ENCODE results near the gene UQCC2.

Gene UQCC2

GRCh38 chr6:33705268-33705885 is 6.1 kb downstream of the UQCC2 start:
- FAIRE-seq: no peak

GRCh38 chr6:33704215-33705066 is 7.1 kb downstream of the UQCC2 start:
- no peak for FAIRE-seq

- no peak for FAIRE-seq
Measured at GRCh38 chr6:33702345-33702977, 9.0 kb downstream of the UQCC2 start.

GRCh38 chr6:33700391-33701050 is 11.0 kb downstream of the UQCC2 start:
- FAIRE-seq: no peak

GRCh38 chr6:33699739-33700138 is 11.8 kb downstream of the UQCC2 start:
- FAIRE-seq: no peak

GRCh38 chr6:33699131-33699530 is 12.4 kb downstream of the UQCC2 start:
- no peak for FAIRE-seq

GRCh38 chr6:33698494-33698893 is 13.0 kb downstream of the UQCC2 start:
- no peak for FAIRE-seq

GRCh38 chr6:33697845-33698244 is 13.7 kb downstream of the UQCC2 start:
- no peak for FAIRE-seq

GRCh38 chr6:33696548-33697518 is 14.7 kb downstream of the UQCC2 start:
- no peak for FAIRE-seq

- FAIRE-seq: no peak
Measured at GRCh38 chr6:33696076-33696475, 15.4 kb downstream of the UQCC2 start.

- no peak for FAIRE-seq
Measured at GRCh38 chr6:33695451-33695887, 16.0 kb downstream of the UQCC2 start.

GRCh38 chr6:33694977-33695376 is 16.5 kb downstream of the UQCC2 start:
- no peak for FAIRE-seq

- FAIRE-seq: no peak
Measured at GRCh38 chr6:33694401-33694931, 17.0 kb downstream of the UQCC2 start.

GRCh38 chr6:33693186-33694105 is 18.1 kb downstream of the UQCC2 start:
- FAIRE-seq: no peak

GRCh38 chr6:33692760-33693158 is 18.7 kb downstream of the UQCC2 start:
- FAIRE-seq: no peak

GRCh38 chr6:33692078-33692759 is 19.3 kb downstream of the UQCC2 start:
- FAIRE-seq: no peak

- no peak for FAIRE-seq
Measured at GRCh38 chr6:33691456-33692077, 19.9 kb downstream of the UQCC2 start.

- no peak for FAIRE-seq
Measured at GRCh38 chr6:33690766-33691165, 20.7 kb downstream of the UQCC2 start.

GRCh38 chr6:33689879-33690278 is 21.6 kb downstream of the UQCC2 start:
- FAIRE-seq: no peak

GRCh38 chr6:33689148-33689494 is 22.4 kb downstream of the UQCC2 start:
- no peak for FAIRE-seq
